HepG2 (cell line): ENCODE data around the gene PLRG1. TPM values are rescaled to one million over a fixed set of nuclear protein-coding genes. Genes with fewer than 3 reads are reported as not detected.

ENCODE experiments used
- ATM ChIP-seq: fragments of 450-650 bp; IDR thresholded peaks from 2 replicates; pipeline ENCODE4 v1.7.1; 2017; ENCODE audit warnings: mild to moderate bottlenecking, borderline replicate concordance
- E2F1 ChIP-seq: sonication (generic); formaldehyde crosslinking; IDR thresholded peaks from 2 replicates; pipeline ENCODE4 v1.5.0; 2020; ENCODE audit warnings: missing genetic modification reagents
- GABPB1 ChIP-seq: IDR thresholded peaks from 2 replicates; pipeline ENCODE4 v1.6.1; 2016; ENCODE audit warnings: mild to moderate bottlenecking, missing genetic modification reagents, moderate library complexity, missing compliant biosample characterization
- MEF2D ChIP-seq: sonication (generic); formaldehyde crosslinking; IDR thresholded peaks from 2 replicates; pipeline ENCODE4 v1.5.1; 2020; ENCODE audit warnings: mild to moderate bottlenecking, missing genetic modification reagents
- POLR2AphosphoS2 ChIP-seq: IDR thresholded peaks from 2 replicates; pipeline ENCODE4 v1.6.1; 2011; ENCODE audit warnings: low read depth, low read length, improper control_type of control experiment
- PREB ChIP-seq: sonication (generic); formaldehyde crosslinking; IDR thresholded peaks from 2 replicates; pipeline ENCODE4 v1.4.0; 2020; ENCODE audit warnings: missing genetic modification reagents
- PRMT3 ChIP-seq: sonication (generic); formaldehyde crosslinking; IDR thresholded peaks from 2 replicates; pipeline ENCODE4 v1.8.1; 2022; ENCODE audit warnings: low read depth, mild to moderate bottlenecking, moderate library complexity, missing genetic modification reagents, borderline replicate concordance
- SP2 ChIP-seq: sonication (generic); formaldehyde crosslinking; IDR thresholded peaks from 2 replicates; pipeline ENCODE4 v1.5.1; 2020; ENCODE audit warnings: mild to moderate bottlenecking, missing genetic modification reagents
- THAP7 ChIP-seq: sonication (generic); formaldehyde crosslinking; IDR thresholded peaks from 2 replicates; pipeline ENCODE4 v1.8.1; 2023; ENCODE audit warnings: mild to moderate bottlenecking, missing genetic modification reagents
- ZBTB26 ChIP-seq: IDR thresholded peaks from 2 replicates; pipeline ENCODE4 v1.6.1; 2016; ENCODE audit warnings: missing compliant biosample characterization, missing genetic modification reagents, borderline replicate concordance
- ZKSCAN1 ChIP-seq: fragments of 150-350 bp; IDR thresholded peaks from 2 replicates; pipeline ENCODE4 v1.6.1; 2014; ENCODE audit warnings: low read length
- ZNF230 ChIP-seq: sonication (generic); formaldehyde crosslinking; IDR thresholded peaks from 2 replicates; pipeline ENCODE4 v1.4.0; 2020; ENCODE audit warnings: mild to moderate bottlenecking, missing genetic modification reagents
- ZNF280D ChIP-seq: sonication (generic); formaldehyde crosslinking; IDR thresholded peaks from 2 replicates; pipeline ENCODE4 v1.5.1; 2020; ENCODE audit warnings: mild to moderate bottlenecking, missing genetic modification reagents
- ZNF432 ChIP-seq: sonication (generic); formaldehyde crosslinking; IDR thresholded peaks from 2 replicates; pipeline ENCODE4 v1.5.0; 2020; ENCODE audit warnings: missing genetic modification reagents, mild to moderate bottlenecking, borderline replicate concordance
- ZZZ3 ChIP-seq: sonication (generic); formaldehyde crosslinking; IDR thresholded peaks from 2 replicates; pipeline ENCODE4 v1.4.0; 2020; ENCODE audit warnings: missing genetic modification reagents, mild to moderate bottlenecking, borderline replicate concordance
- polyA plus RNA-seq, 8 experiments: library from polyadenylated mRNA; depleted of rRNA in 3 of 8; stranded (reverse) in 7 of 8; unstranded in 1 of 8; fragments of >200 nt; fragmentation: Illumina TruSeq in 4 of 8; extraction: Trizol in 4 of 8; gene quantifications; 2 replicates each; pipeline versions ENCODE4 v1.2.1 to v1.2.3, GENCODE V29; 2011 to 2016; ENCODE audit warnings: low read depth in 4 of 8, missing spikeins in 1 of 8, mixed read lengths in 1 of 8; ENCODE audit not compliant: insufficient read depth in 1 of 8
- total RNA-seq, 5 experiments: library from RNA; depleted of rRNA; stranded (reverse); fragments of >200 nt; fragmentation: Illumina TruSeq; extraction: Trizol; gene quantifications; 2 replicates each; pipeline ENCODE4 v1.2.3, GENCODE V29; 2016; ENCODE audit warnings: low read depth in 1 of 5
- TF ChIP-seq, protein P1 (sequence below): sonication (generic); formaldehyde crosslinking; IDR thresholded peaks from 2 replicates; pipeline ENCODE4 v1.5.0; 2020; ENCODE audit warnings: mild to moderate bottlenecking, missing genetic modification reagents, borderline replicate concordance

PLRG1 gene
- total and polyA plus RNA-seq, 2 of the 13 experiments (the other 11 are each of a cell fraction or from before 2014, with no cell fraction given) = 77.3 to 110 TPM

DNA sequence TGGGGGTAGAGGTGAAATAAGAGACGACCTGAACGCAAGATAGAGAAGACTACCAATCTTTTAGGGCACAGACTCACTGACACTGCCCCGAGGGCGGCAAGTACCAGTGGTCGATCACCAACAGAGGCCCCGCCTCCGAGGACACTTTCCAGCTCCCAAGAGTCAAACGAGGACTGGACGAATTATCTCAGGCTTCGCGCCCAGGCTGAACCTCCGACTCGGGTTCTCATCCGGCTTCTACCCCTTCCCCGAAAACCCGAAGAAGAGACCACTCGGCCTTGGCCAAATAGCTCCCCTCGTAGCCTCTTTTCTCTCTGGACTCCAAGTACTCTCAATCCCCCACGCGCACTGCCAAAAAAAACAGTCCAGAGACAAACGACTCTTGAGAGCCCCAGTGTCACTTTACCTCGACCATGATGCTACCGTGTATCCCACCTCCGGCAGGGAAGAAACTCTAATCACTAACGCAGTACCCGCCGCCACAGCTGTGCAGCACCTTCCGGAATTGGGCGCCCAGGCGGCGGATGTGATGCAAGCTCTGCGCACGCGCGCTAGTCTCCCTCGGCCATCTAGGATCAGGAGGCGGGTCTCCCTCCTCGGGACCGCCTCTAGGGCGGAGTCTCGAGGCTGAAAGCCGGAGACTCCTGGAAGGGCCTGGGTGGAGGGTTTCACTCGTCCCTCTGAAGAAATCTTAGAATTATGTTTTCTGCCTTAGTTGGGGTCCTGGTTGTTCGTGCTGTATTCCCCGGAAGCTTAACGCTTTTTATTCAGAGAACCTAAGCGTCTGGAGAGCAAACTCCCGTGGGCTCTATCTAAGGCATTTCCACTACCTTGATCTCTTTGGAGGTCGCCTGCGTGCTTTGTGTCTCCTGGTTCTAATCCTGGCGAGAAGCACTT is at the start of gene PLRG1 (continued):
- no peak for TF ChIP-seq PRMT3 (CRISPR knock-in tag)
- TF ChIP-seq E2F1 = no peak
- TF ChIP-seq MEF2D = no peak
- TF ChIP-seq ATM = no peak
- TF ChIP-seq ZNF230 (CRISPR knock-in tag) = no peak
- TF ChIP-seq PREB (CRISPR knock-in tag) = no peak
- no peak for TF ChIP-seq ZKSCAN1
- peak; percentile 95 for TF ChIP-seq GABPB1 (CRISPR knock-in tag)
- no peak for TF ChIP-seq ZBTB26
- no peak for TF ChIP-seq POLR2AphosphoS2
- TF ChIP-seq THAP7 (CRISPR knock-in tag) = 0 out of 2 replicates have a peak, but pooled peaks have one; percentile 36
- no peak for TF ChIP-seq ZNF432 (CRISPR knock-in tag)
- TF ChIP-seq, protein P1, sequence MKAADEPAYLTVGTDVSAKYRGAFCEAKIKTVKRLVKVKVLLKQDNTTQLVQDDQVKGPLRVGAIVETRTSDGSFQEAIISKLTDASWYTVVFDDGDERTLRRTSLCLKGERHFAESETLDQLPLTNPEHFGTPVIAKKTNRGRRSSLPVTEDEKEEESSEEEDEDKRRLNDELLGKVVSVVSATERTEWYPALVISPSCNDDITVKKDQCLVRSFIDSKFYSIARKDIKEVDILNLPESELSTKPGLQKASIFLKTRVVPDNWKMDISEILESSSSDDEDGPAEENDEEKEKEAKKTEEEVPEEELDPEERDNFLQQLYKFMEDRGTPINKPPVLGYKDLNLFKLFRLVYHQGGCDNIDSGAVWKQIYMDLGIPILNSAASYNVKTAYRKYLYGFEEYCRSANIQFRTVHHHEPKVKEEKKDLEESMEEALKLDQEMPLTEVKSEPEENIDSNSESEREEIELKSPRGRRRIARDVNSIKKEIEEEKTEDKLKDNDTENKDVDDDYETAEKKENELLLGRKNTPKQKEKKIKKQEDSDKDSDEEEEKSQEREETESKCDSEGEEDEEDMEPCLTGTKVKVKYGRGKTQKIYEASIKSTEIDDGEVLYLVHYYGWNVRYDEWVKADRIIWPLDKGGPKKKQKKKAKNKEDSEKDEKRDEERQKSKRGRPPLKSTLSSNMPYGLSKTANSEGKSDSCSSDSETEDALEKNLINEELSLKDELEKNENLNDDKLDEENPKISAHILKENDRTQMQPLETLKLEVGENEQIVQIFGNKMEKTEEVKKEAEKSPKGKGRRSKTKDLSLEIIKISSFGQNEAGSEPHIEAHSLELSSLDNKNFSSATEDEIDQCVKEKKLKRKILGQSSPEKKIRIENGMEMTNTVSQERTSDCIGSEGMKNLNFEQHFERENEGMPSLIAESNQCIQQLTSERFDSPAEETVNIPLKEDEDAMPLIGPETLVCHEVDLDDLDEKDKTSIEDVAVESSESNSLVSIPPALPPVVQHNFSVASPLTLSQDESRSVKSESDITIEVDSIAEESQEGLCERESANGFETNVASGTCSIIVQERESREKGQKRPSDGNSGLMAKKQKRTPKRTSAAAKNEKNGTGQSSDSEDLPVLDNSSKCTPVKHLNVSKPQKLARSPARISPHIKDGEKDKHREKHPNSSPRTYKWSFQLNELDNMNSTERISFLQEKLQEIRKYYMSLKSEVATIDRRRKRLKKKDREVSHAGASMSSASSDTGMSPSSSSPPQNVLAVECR (CRISPR knock-in tag) = peak; percentile 79; the same call in 1 of the 2 replicates
- TF ChIP-seq ZNF280D (CRISPR knock-in tag) = peak; percentile 42; the same call in 1 of the 2 replicates
- no peak for TF ChIP-seq ZZZ3 (CRISPR knock-in tag)
- no peak for TF ChIP-seq SP2 (CRISPR knock-in tag)
